H9 (cell line): ENCODE data around the gene AXIN2. TPM values are rescaled to one million over a fixed set of nuclear protein-coding genes. Genes with fewer than 3 reads are reported as not detected.

ENCODE experiments used
- DNase-seq: peaks from one replicate; pipeline ENCODE4 v3.0.0-alpha.2; 2017
- H2AFZ ChIP-seq: one replicate; pipeline ENCODE4 v1.6.1; 2013; ENCODE audit warnings: mild to moderate bottlenecking, low read length, control low read depth, moderate library complexity
- H2AK5ac ChIP-seq: 2 replicates; pipeline ENCODE4 v1.6.1; 2013; ENCODE audit warnings: low read length, control low read depth, mixed read lengths; ENCODE audit not compliant: insufficient read length
- H2BK120ac ChIP-seq: one replicate; pipeline ENCODE4 v1.6.1; 2013; ENCODE audit warnings: low read depth, mild to moderate bottlenecking, low read length, control low read depth, inconsistent platforms; ENCODE audit not compliant: poor library complexity, severe bottlenecking
- H2BK12ac ChIP-seq: 2 replicates; pipeline ENCODE4 v1.6.1; 2013; ENCODE audit warnings: low read length, control low read depth, mixed read lengths, low read depth; ENCODE audit not compliant: insufficient read length
- H2BK15ac ChIP-seq: 2 replicates; pipeline ENCODE4 v1.6.1; 2013; ENCODE audit warnings: low read depth, low read length, control low read depth
- H2BK20ac ChIP-seq: one replicate; pipeline ENCODE4 v1.6.1; 2013; ENCODE audit warnings: low read depth, mild to moderate bottlenecking, low read length, control low read depth, inconsistent platforms; ENCODE audit not compliant: poor library complexity, severe bottlenecking
- H2BK5ac ChIP-seq: 2 replicates; pipeline ENCODE4 v1.6.1; 2013; ENCODE audit warnings: low read length, control low read depth, mixed read lengths; ENCODE audit not compliant: insufficient read length
- H3K14ac ChIP-seq: 2 replicates; pipeline ENCODE4 v1.6.1; 2013; ENCODE audit warnings: low read length, control low read depth; ENCODE audit not compliant: insufficient read depth
- H3K18ac ChIP-seq: 2 replicates; pipeline ENCODE4 v1.6.1; 2013; ENCODE audit warnings: low read depth, mild to moderate bottlenecking, mixed read lengths, low read length, control low read depth; ENCODE audit not compliant: insufficient read length
- H3K23ac ChIP-seq: 2 replicates; pipeline ENCODE4 v1.6.1; 2013; ENCODE audit warnings: low read length, control low read depth, mixed read lengths, low read depth; ENCODE audit not compliant: insufficient read length
- H3K23me2 ChIP-seq: 2 replicates; pipeline ENCODE4 v1.6.1; 2013; ENCODE audit warnings: low read depth, mild to moderate bottlenecking, mixed read lengths, low read length, control low read depth; ENCODE audit not compliant: insufficient read length, poor library complexity, severe bottlenecking
- H3K27ac ChIP-seq: 2 replicates; pipeline ENCODE4 v1.5.1; 2013; ENCODE audit warnings: low read length, control low read depth, mixed read lengths, low read depth; ENCODE audit not compliant: insufficient read length
- H3K27me3 ChIP-seq: 2 replicates; pipeline ENCODE4 v1.6.1; 2013; ENCODE audit warnings: low read length, control low read depth, inconsistent platforms; ENCODE audit not compliant: insufficient read depth
- H3K4ac ChIP-seq: 2 replicates; pipeline ENCODE4 v1.6.1; 2013; ENCODE audit warnings: low read depth, mild to moderate bottlenecking, control low read depth, inconsistent platforms, low read length, moderate library complexity
- H3K4me1 ChIP-seq: 2 replicates; pipeline ENCODE4 v1.6.1; 2013; ENCODE audit warnings: low read length, control low read depth, inconsistent platforms; ENCODE audit not compliant: insufficient read depth
- H3K4me2 ChIP-seq: 2 replicates; pipeline ENCODE4 v1.6.1; 2013; ENCODE audit warnings: low read length, control low read depth, mixed read lengths; ENCODE audit not compliant: insufficient read length, insufficient read depth
- H3K56ac ChIP-seq: 2 replicates; pipeline ENCODE4 v1.6.1; 2013; ENCODE audit warnings: low read depth, mild to moderate bottlenecking, mixed read lengths, low read length, control low read depth; ENCODE audit not compliant: insufficient read length
- H3K79me1 ChIP-seq: 2 replicates; pipeline ENCODE4 v1.6.1; 2013; ENCODE audit warnings: low read depth, mild to moderate bottlenecking, moderate library complexity, low read length, control low read depth, inconsistent platforms; ENCODE audit not compliant: insufficient read depth, poor library complexity, severe bottlenecking
- H3K79me2 ChIP-seq: 2 replicates; pipeline ENCODE4 v1.6.1; 2013; ENCODE audit warnings: low read length, control low read depth, inconsistent platforms; ENCODE audit not compliant: insufficient read depth
- H3K9ac ChIP-seq: 2 replicates; pipeline ENCODE4 v1.6.1; 2013; ENCODE audit warnings: low read length, control low read depth, mixed read lengths; ENCODE audit not compliant: insufficient read length; ENCODE audit errors: extremely low read depth
- H3K9me3 ChIP-seq: one replicate; pipeline ENCODE4 v1.6.1; 2013; ENCODE audit warnings: low read depth, low read length, inconsistent platforms; ENCODE audit not compliant: control insufficient read depth
- H3T11ph ChIP-seq: one replicate; pipeline ENCODE4 v1.6.1; 2013; ENCODE audit warnings: mild to moderate bottlenecking, low read length, control low read depth, inconsistent platforms
- H4K20me1 ChIP-seq: one replicate; pipeline ENCODE4 v1.6.1; 2013; ENCODE audit not compliant: control insufficient read depth, insufficient read length, insufficient read depth
- H4K5ac ChIP-seq: 2 replicates; pipeline ENCODE4 v1.6.1; 2013; ENCODE audit warnings: low read depth, mild to moderate bottlenecking, mixed read lengths, low read length, control low read depth; ENCODE audit not compliant: insufficient read length
- H4K8ac ChIP-seq: replicated peaks from 2 replicates; pipeline ENCODE4 v1.6.1; 2013; ENCODE audit warnings: low read length, control low read depth, mixed read lengths, low read depth; ENCODE audit not compliant: insufficient read length
- H4K91ac ChIP-seq: 2 replicates; pipeline ENCODE4 v1.6.1; 2013; ENCODE audit warnings: low read depth, mild to moderate bottlenecking, moderate library complexity, mixed read lengths, low read length, control low read depth; ENCODE audit not compliant: insufficient read length
- H3K27ac Mint-ChIP-seq, 3 experiments: 2 replicates in 2 of 3; 3 replicates in 1 of 3; pipeline ENCODE4 v1.8.0; 2020 to 2021; ENCODE audit warnings: mixed read lengths in 3 of 3, mild to moderate bottlenecking in 1 of 3, moderate library complexity in 1 of 3
- H3K27me3 Mint-ChIP-seq: 2 replicates; pipeline ENCODE4 v1.8.0; 2021; ENCODE audit warnings: low read depth, mild to moderate bottlenecking, moderate library complexity, mixed read lengths
- H3K36me3 Mint-ChIP-seq, 3 experiments: 2 replicates in 2 of 3; 3 replicates in 1 of 3; pipeline ENCODE4 v1.8.0; 2020 to 2021; ENCODE audit warnings: low read depth in 3 of 3, mixed read lengths in 3 of 3; ENCODE audit not compliant: insufficient read depth in 1 of 3
- H3K4me1 Mint-ChIP-seq, 2 experiments: 2 replicates each; pipeline ENCODE4 v1.8.0; 2020; ENCODE audit warnings: mixed read lengths in 2 of 2
- H3K4me3 Mint-ChIP-seq, 2 experiments: 2 replicates in 1 of 2; 3 replicates in 1 of 2; pipeline ENCODE4 v1.8.0; 2020 to 2021; ENCODE audit warnings: mild to moderate bottlenecking in 2 of 2, mixed read lengths in 2 of 2, moderate library complexity in 1 of 2
- H3K9me3 Mint-ChIP-seq, 2 experiments: 2 replicates in 1 of 2; 3 replicates in 1 of 2; pipeline ENCODE4 v1.8.0; 2020; ENCODE audit warnings: mild to moderate bottlenecking in 2 of 2, mixed read lengths in 2 of 2, moderate library complexity in 1 of 2
- CTCF ChIP-seq: fragments of 200-600 bp; sonication (generic); conservative IDR thresholded peaks from 3 replicates; pipeline ENCODE4 v1.8.0; 2021; ENCODE audit warnings: antibody characterized with exemption, mild to moderate bottlenecking
- WGBS: extraction: QIAGEN DNeasy Blood & Tissue Kit; methylation state at CpG from one replicate; pipeline ENCODE4 v1.1.7; 2013; ENCODE audit warnings: missing lambda C conversion rate, low lambda C conversion rate, mixed read lengths; ENCODE audit not compliant: insufficient read length; ENCODE audit errors: extremely low coverage; 5-methylcytosine and 5-hydroxymethylcytosine counted together
- total RNA-seq: library from RNA; stranded (reverse); gene quantifications from 2 replicates; pipeline ENCODE4 v1.2.1, GENCODE V29; 2021

The AXIN2 gene
- total RNA-seq, 1 experiment from 2014 or later = 35.0 TPM

- H3K27ac Mint-ChIP-seq = no peak overlapping the region
- H3K4me3 Mint-ChIP-seq = no peak overlapping the region
- no peaks in the 10 kb centered on the region for H4K20me1 ChIP-seq
- H3K36me3 Mint-ChIP-seq = no peaks in the 10 kb centered on the region; a peak in 2 of 7 replicates
- no peak overlapping the region for H3T11ph ChIP-seq
- no peaks in the 10 kb centered on the region for H3K9me3 ChIP-seq
- H3K56ac ChIP-seq = no peak overlapping the region
- no peak overlapping the region for H3K14ac ChIP-seq
- H3K4ac ChIP-seq = no peak overlapping the region
- H2BK20ac ChIP-seq = no peak overlapping the region
- no peaks in the 10 kb centered on the region for H3K4me1 ChIP-seq
- no peak overlapping the region for H2BK12ac ChIP-seq
- no peak overlapping the region for H3K18ac ChIP-seq
- no peak overlapping the region for H3K27ac ChIP-seq
- no peaks in the 10 kb centered on the region for H3K79me1 ChIP-seq
- H2AFZ ChIP-seq = no peak overlapping the region
- H2AK5ac ChIP-seq = no peak overlapping the region
- no peak overlapping the region for H4K8ac ChIP-seq
- H3K4me2 ChIP-seq = no peak overlapping the region
- no peak overlapping the region for H2BK120ac ChIP-seq
- H2BK5ac ChIP-seq = no peak overlapping the region
- H3K79me2 ChIP-seq = no peaks in the 10 kb centered on the region
- H3K4me1 Mint-ChIP-seq = peaks cover 5 to 8% of the 10 kb centered on the region in 2 experiments; a peak in 3 of 4 replicates
- H3K27me3 ChIP-seq = no peaks in the 10 kb centered on the region
- H2BK15ac ChIP-seq = no peak overlapping the region
- H4K5ac ChIP-seq = no peak overlapping the region
- no peak overlapping the region for H4K91ac ChIP-seq
- DNase-seq = no peak
- TF ChIP-seq CTCF = no peak
- H3K9ac ChIP-seq = no peak overlapping the region
- no peaks in the 10 kb centered on the region; the same call in 1 of the 2 replicates for H3K27me3 Mint-ChIP-seq
- H3K23me2 ChIP-seq = no peaks in the 10 kb centered on the region
- H3K23ac ChIP-seq = no peak overlapping the region
- peaks cover 0 to 2% of the 10 kb centered on the region in 2 experiments; a peak in 1 of 5 replicates for H3K9me3 Mint-ChIP-seq
- no CpG with 5 or more reads among the region's 2 CpGs for WGBS
Observed at GRCh38 chr17:65609749-65610148, 48.3 kb upstream of the AXIN2 start.
